ENCODE measurements around the gene RSU1.

The RSU1 gene

GRCh38 chr10:16609211-16609610 is 208.0 kb downstream of the RSU1 start:
- Histone ChIP-seq H4K8ac (ENCODE audit: low read length) (no peak overlapping the region), H3K4ac (ENCODE audit: low read depth in 1 of 2, low read length in 2 of 2) (no peak overlapping the region), H3K36me3 (ENCODE audit: control insufficient read depth in 1 of 2, insufficient read depth in 2 of 2, low read depth in 1 of 2, low read length in 2 of 2) (peaks cover 7 to 12% of the 10 kb centered on the region in 2 experiments), H3K14ac (ENCODE audit: low read length in 2 of 2) (no peak overlapping the region), H2BK5ac (ENCODE audit: low read depth, low read length, poor library complexity, severe bottlenecking) (no peak overlapping the region), H3K9ac (ENCODE audit: low read length) (no peak overlapping the region), H3K4me3 (ENCODE audit: insufficient read depth in 1 of 2, low read depth in 1 of 2, low read length in 2 of 2) (no peak overlapping the region), H2AK5ac (ENCODE audit: low read length, severe bottlenecking) (no peak overlapping the region), H3K18ac (ENCODE audit: low read depth in 1 of 2, low read length in 2 of 2) (no peak overlapping the region), H3K79me1 (replicated peaks; ENCODE audit: low read length, poor library complexity, severe bottlenecking) (peaks cover 16% of the 10 kb centered on the region), H2BK15ac (ENCODE audit: low read depth, poor library complexity, severe bottlenecking) (no peak overlapping the region), H3K27me3 (ENCODE audit: control insufficient read depth in 1 of 2, insufficient read depth in 1 of 2, low read length in 2 of 2) (no peaks in the 10 kb centered on the region), H3K4me1 (ENCODE audit: control insufficient read depth, insufficient read depth, low read depth, low read length) (no peaks in the 10 kb centered on the region), H3K9me3 (ENCODE audit: control insufficient read depth, low read length) (no peaks in the 10 kb centered on the region), H2AFZ (ENCODE audit: low read depth, low read length) (no peak overlapping the region), H2BK12ac (ENCODE audit: low read length in 2 of 2) (no peak overlapping the region), H3K23ac (ENCODE audit: low read length in 2 of 2) (no peak overlapping the region), H4K91ac (ENCODE audit: low read length) (no peak overlapping the region), H2BK120ac (ENCODE audit: low read depth, low read length) (no peak overlapping the region), H3K27ac (ENCODE audit: low read length, poor library complexity, severe bottlenecking) (no peak overlapping the region), H3K4me2 (ENCODE audit: low read length, poor library complexity, severe bottlenecking) (no peak overlapping the region)
- WGBS: 92% methylated on average over 6 of the region's 8 CpGs
- DNase-seq: no peak

DNA sequence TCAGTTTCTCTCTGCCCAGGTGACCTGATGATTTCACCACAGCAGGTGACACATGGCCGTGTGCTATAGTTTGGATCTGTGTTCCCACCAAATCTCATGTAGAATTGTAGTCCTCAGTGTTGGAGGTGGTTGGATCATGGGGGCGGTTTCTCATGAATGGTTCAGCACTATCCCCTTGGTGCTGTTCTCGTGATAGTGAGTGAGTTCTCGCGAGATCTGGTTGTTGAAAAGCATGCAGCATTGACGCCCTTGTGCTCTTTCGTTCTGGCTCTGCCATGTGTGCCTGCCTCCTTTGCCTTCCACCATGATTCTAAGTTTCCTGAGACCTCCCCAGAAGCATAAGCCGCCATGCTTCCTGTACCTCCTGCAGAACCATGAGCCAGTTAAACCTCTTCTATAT is 210.3 kb downstream of the RSU1 start:
- Histone ChIP-seq H2BK120ac (ENCODE audit: low read depth, low read length) (no peak overlapping the region), H2BK12ac (ENCODE audit: low read length in 2 of 2) (peak overlapping the region; percentile 59), H3K27ac (ENCODE audit: low read length, poor library complexity, severe bottlenecking) (no peak overlapping the region), H3K36me3 (ENCODE audit: control insufficient read depth in 1 of 2, insufficient read depth in 2 of 2, low read depth in 1 of 2, low read length in 2 of 2) (peaks cover 11 to 12% of the 10 kb centered on the region in 2 experiments), H3K4me1 (ENCODE audit: control insufficient read depth, insufficient read depth, low read depth, low read length) (no peaks in the 10 kb centered on the region), H3K18ac (ENCODE audit: low read depth in 1 of 2, low read length in 2 of 2) (peak overlapping the region in 1 of 2 experiments; percentile 83), H2BK15ac (ENCODE audit: low read depth, poor library complexity, severe bottlenecking) (no peak overlapping the region), H3K14ac (ENCODE audit: low read length in 2 of 2) (peak overlapping the region in 1 of 2 experiments; percentile 51), H4K8ac (ENCODE audit: low read length) (no peak overlapping the region), H2BK5ac (ENCODE audit: low read depth, low read length, poor library complexity, severe bottlenecking) (no peak overlapping the region), H3K4ac (ENCODE audit: low read depth in 1 of 2, low read length in 2 of 2) (peak overlapping the region in 1 of 2 experiments; percentile 13), H3K4me3 (ENCODE audit: insufficient read depth in 1 of 2, low read depth in 1 of 2, low read length in 2 of 2) (no peak overlapping the region), H2AK5ac (ENCODE audit: low read length, severe bottlenecking) (no peak overlapping the region), H2AFZ (ENCODE audit: low read depth, low read length) (no peak overlapping the region), H3K4me2 (ENCODE audit: low read length, poor library complexity, severe bottlenecking) (no peak overlapping the region), H3K79me1 (replicated peaks; ENCODE audit: low read length, poor library complexity, severe bottlenecking) (peaks cover 16% of the 10 kb centered on the region), H4K91ac (ENCODE audit: low read length) (peak overlapping the region; percentile 43), H3K9me3 (ENCODE audit: control insufficient read depth, low read length) (no peaks in the 10 kb centered on the region), H3K23ac (ENCODE audit: low read length in 2 of 2) (no peak overlapping the region), H3K9ac (ENCODE audit: low read length) (no peak overlapping the region), H3K27me3 (ENCODE audit: control insufficient read depth in 1 of 2, insufficient read depth in 1 of 2, low read length in 2 of 2) (no peaks in the 10 kb centered on the region)
- WGBS: 95% methylated on average over 7 of the region's 8 CpGs
- no peak for DNase-seq

- Histone ChIP-seq H2AFZ (ENCODE audit: low read depth, low read length) (no peak overlapping the region), H2BK5ac (ENCODE audit: low read depth, low read length, poor library complexity, severe bottlenecking) (no peak overlapping the region), H3K4ac (ENCODE audit: low read depth in 1 of 2, low read length in 2 of 2) (no peak overlapping the region), H3K14ac (ENCODE audit: low read length in 2 of 2) (no peak overlapping the region), H2AK5ac (ENCODE audit: low read length, severe bottlenecking) (no peak overlapping the region), H3K9ac (ENCODE audit: low read length) (no peak overlapping the region), H3K36me3 (ENCODE audit: control insufficient read depth in 1 of 2, insufficient read depth in 2 of 2, low read depth in 1 of 2, low read length in 2 of 2) (peaks cover 11 to 12% of the 10 kb centered on the region in 2 experiments), H3K18ac (ENCODE audit: low read depth in 1 of 2, low read length in 2 of 2) (no peak overlapping the region), H3K4me3 (ENCODE audit: insufficient read depth in 1 of 2, low read depth in 1 of 2, low read length in 2 of 2) (no peak overlapping the region), H3K23ac (ENCODE audit: low read length in 2 of 2) (no peak overlapping the region), H3K9me3 (ENCODE audit: control insufficient read depth, low read length) (no peaks in the 10 kb centered on the region), H3K27ac (ENCODE audit: low read length, poor library complexity, severe bottlenecking) (no peak overlapping the region), H3K27me3 (ENCODE audit: control insufficient read depth in 1 of 2, insufficient read depth in 1 of 2, low read length in 2 of 2) (no peaks in the 10 kb centered on the region), H2BK12ac (ENCODE audit: low read length in 2 of 2) (no peak overlapping the region), H4K8ac (ENCODE audit: low read length) (no peak overlapping the region), H2BK120ac (ENCODE audit: low read depth, low read length) (no peak overlapping the region), H3K4me1 (ENCODE audit: control insufficient read depth, insufficient read depth, low read depth, low read length) (peaks cover 1% of the 10 kb centered on the region), H3K4me2 (ENCODE audit: low read length, poor library complexity, severe bottlenecking) (no peak overlapping the region), H3K79me1 (replicated peaks; ENCODE audit: low read length, poor library complexity, severe bottlenecking) (peaks cover 17% of the 10 kb centered on the region), H2BK15ac (ENCODE audit: low read depth, poor library complexity, severe bottlenecking) (no peak overlapping the region), H4K91ac (ENCODE audit: low read length) (no peak overlapping the region)
- WGBS: 26% methylated on average over 5 of the region's 6 CpGs
- DNase-seq: peak; percentile 87
These were observed 210.8 kb downstream of the RSU1 start for GRCh38 chr10:16606421-16606820.

DNA sequence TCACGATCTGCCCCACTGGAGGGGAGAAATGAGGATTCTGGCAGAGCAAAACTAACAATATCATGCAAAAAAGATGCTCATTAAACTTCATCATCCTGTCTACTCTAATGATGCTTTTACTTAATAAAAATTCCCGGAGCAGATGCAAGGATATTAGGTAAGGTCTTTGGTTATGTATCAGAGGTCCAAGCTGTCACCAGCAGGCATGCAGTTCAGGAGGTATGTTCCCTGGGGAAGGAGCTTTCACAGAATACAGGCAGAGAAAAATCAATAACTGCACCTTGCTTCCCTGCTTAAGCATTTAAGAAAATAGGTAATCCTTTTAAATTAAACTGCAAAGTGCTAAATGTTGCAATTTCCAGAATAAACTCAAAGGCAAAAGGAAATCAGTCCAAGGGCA is 213.9 kb downstream of the RSU1 start:
- no peak overlapping the region for H3K4ac ChIP-seq (ENCODE audit: low read depth in 1 of 2, low read length in 2 of 2)
- no peak overlapping the region for H2BK12ac ChIP-seq (ENCODE audit: low read length in 2 of 2)
- no peak for DNase-seq
- 100% methylated on average over 1 of the region's 2 CpGs for WGBS
- no peak overlapping the region for H3K4me3 ChIP-seq (ENCODE audit: insufficient read depth in 1 of 2, low read depth in 1 of 2, low read length in 2 of 2)
- H2BK15ac ChIP-seq (ENCODE audit: low read depth, poor library complexity, severe bottlenecking): no peak overlapping the region
- no peak overlapping the region for H2BK5ac ChIP-seq (ENCODE audit: low read depth, low read length, poor library complexity, severe bottlenecking)
- H2BK120ac ChIP-seq (ENCODE audit: low read depth, low read length): no peak overlapping the region
- H3K9me3 ChIP-seq (ENCODE audit: control insufficient read depth, low read length): no peaks in the 10 kb centered on the region
- no peak overlapping the region for H4K91ac ChIP-seq (ENCODE audit: low read length)
- no peak overlapping the region for H2AFZ ChIP-seq (ENCODE audit: low read depth, low read length)
- peaks cover 1% of the 10 kb centered on the region for H3K4me1 ChIP-seq (ENCODE audit: control insufficient read depth, insufficient read depth, low read depth, low read length)
- H3K4me2 ChIP-seq (ENCODE audit: low read length, poor library complexity, severe bottlenecking): no peak overlapping the region
- peaks cover 21% of the 10 kb centered on the region for H3K79me1 ChIP-seq (replicated peaks; ENCODE audit: low read length, poor library complexity, severe bottlenecking)
- H3K14ac ChIP-seq (ENCODE audit: low read length in 2 of 2): no peak overlapping the region
- H2AK5ac ChIP-seq (ENCODE audit: low read length, severe bottlenecking): no peak overlapping the region
- no peak overlapping the region for H3K18ac ChIP-seq (ENCODE audit: low read depth in 1 of 2, low read length in 2 of 2)
- H3K9ac ChIP-seq (ENCODE audit: low read length): no peak overlapping the region
- no peaks in the 10 kb centered on the region for H3K27me3 ChIP-seq (ENCODE audit: control insufficient read depth in 1 of 2, insufficient read depth in 1 of 2, low read length in 2 of 2)
- no peak overlapping the region for H3K23ac ChIP-seq (ENCODE audit: low read length in 2 of 2)
- H4K8ac ChIP-seq (ENCODE audit: low read length): no peak overlapping the region
- no peak overlapping the region for H3K27ac ChIP-seq (ENCODE audit: low read length, poor library complexity, severe bottlenecking)
- H3K36me3 ChIP-seq (ENCODE audit: control insufficient read depth in 1 of 2, insufficient read depth in 2 of 2, low read depth in 1 of 2, low read length in 2 of 2): peaks cover 12 to 19% of the 10 kb centered on the region in 2 experiments
